Gastroesophageal sphincter (tissue), 3 donors: ENCODE measurements around the gene CHRNA3.

Experiments used
- POLR2AphosphoS5 ChIP-seq: sonication (generic); formaldehyde crosslinking; IDR thresholded peaks from one replicate; pipeline ENCODE4 v1.6.1; 2017; ENCODE audit warnings: antibody characterized with exemption
- TF ChIP-seq, protein P1 (sequence below), 4 experiments: fragments of 200-600 bp in 2 of 4; fragments of 450-650 bp in 2 of 4; sonication (generic) in 1 of 4; IDR thresholded peaks; one replicate each; pipeline ENCODE4 v1.5.1; 2017 to 2019; ENCODE audit warnings: antibody characterized with exemption in 4 of 4, mild to moderate bottlenecking in 2 of 4, moderate library complexity in 2 of 4

DNA sequence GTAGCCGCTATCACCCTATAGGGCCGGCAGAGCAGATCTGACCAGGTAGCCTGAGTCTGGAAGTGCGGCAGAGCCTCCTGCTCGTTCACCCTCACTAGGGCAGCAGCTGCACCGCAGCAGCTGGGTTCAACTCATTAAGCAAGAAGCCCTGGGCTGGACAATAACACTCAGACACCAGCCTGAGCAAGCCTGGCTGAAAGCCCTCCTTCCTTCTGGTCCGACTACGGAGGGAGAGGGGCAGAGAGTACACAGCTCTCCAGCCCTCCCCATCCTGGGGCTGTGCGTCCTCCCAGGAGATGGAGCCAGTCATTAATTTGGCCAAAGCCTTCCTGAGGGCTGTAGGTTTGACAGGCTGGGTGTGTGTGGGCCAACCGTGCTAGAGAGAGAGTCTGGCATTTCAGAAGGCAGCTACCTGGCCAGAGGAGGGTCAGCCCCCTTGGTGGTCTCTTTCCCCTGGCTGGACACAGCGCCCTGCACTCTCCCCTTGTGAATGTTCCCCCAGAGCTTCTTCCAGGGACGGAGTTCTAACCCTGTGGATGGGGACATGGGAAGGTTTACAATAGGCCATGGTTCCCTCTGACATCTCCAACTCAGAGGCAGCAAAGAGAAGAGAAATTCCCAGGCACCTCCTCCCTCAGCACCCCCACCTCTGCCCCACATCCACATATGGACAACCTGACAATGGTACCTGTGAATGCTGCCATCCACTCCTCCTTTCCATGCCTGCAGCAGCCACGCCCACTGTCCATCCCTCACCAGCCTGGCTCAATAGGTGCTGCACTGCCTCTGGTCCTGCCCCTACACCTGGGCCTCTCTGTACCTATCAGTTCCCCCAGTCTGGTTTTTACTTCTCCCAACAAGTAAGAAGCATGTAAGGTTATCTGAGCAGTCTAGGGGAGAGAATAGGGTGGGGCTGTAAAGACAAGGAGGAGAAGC is 13.7 kb upstream of the CHRNA3 start:
- TF ChIP-seq, protein P1, sequence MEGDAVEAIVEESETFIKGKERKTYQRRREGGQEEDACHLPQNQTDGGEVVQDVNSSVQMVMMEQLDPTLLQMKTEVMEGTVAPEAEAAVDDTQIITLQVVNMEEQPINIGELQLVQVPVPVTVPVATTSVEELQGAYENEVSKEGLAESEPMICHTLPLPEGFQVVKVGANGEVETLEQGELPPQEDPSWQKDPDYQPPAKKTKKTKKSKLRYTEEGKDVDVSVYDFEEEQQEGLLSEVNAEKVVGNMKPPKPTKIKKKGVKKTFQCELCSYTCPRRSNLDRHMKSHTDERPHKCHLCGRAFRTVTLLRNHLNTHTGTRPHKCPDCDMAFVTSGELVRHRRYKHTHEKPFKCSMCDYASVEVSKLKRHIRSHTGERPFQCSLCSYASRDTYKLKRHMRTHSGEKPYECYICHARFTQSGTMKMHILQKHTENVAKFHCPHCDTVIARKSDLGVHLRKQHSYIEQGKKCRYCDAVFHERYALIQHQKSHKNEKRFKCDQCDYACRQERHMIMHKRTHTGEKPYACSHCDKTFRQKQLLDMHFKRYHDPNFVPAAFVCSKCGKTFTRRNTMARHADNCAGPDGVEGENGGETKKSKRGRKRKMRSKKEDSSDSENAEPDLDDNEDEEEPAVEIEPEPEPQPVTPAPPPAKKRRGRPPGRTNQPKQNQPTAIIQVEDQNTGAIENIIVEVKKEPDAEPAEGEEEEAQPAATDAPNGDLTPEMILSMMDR (IDR thresholded peaks at IDR 0.05), result no peak
- no peak for TF ChIP-seq POLR2AphosphoS5
